Activated CD4-positive, alpha-beta T cell treated with anti-CD3 and anti-CD28 coated beads, Interleukin-2, amount 50 U/mL, for 1 hour (primary cell): Measurements from ENCODE around the gene CORO2B.

Source experiments
- DNase-seq: peaks from one replicate; pipeline ENCODE4 v3.0.0-alpha.2; 2020

CORO2B gene

GRCh38 chr15:68610825-68611224, 32.0 kb downstream of the CORO2B start:
- DNase-seq = no peak

- no peak for DNase-seq
Measured at GRCh38 chr15:68612503-68612902, 33.7 kb downstream of the CORO2B start.

DNA sequence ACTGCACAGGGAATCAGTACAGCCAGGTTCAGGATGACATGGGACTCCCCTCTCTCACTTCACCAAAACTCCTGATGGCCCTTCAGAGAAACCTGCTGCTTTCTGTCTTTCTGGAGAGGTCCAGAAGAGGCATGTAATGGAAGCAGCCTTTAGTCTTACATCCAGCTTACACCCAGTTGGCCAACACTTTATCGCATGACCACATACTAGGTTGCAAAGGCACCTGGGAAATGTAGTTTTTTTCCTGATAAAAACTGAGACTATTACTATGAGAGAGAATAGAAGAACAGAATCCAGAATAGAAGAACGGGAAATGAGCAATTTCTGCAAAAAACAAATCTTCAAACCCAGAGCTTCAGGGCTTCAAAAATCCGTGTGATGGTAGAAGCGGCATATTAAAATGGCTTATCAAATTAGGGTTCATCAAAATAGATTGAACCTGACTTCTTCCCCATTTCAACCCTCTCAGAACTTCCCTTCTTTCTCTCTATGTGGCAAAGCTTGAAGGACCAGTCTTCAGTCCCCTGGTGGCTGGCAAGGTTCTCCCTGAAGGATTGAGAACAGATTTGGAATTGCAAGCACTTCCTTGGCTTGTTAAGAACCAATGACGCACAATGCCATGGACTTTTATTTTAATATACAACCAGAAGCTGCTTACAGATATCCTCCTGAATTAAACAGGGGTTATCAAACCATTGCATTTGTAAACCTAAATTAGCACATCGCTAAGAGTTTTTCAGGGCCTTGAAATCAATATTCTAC, 34.4 kb downstream of the CORO2B start:
- no peak for DNase-seq

DNA sequence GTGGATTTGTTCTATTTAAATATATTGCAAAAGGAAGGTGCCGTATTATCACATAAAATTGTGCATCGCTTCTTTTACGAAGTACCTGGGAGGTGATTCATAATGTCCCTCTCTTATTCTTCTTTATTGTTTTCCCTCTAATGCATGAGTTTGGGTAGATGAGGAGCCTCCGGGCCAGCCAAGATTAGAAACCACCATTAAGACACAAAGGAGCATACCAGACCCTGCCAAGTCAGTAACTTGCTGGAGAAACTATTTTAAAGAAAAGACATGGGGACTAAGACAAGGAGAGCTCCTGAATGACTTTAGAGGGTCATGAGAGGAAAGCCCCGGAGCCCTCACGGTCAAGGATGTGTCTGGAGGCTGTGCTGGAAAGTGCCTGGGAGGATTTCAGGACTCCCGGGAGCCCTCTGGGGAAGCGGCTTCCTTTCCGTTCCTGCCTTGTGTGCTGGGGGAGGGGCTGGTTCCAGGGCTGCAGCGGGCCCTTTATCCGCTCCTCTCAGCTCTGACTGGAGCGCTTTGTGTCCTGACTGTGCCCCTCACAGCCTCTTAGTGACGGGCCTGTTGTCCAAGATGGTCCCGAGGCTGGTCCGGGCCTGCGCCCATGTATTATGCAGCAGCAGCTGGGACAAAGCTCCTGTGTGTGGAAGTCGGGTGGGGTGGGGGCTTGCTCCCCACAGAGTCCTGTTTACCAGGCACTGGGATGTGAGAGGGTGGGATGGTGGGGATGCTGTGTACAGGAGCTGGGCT, 35.7 kb downstream of the CORO2B start:
- no peak for DNase-seq

DNA sequence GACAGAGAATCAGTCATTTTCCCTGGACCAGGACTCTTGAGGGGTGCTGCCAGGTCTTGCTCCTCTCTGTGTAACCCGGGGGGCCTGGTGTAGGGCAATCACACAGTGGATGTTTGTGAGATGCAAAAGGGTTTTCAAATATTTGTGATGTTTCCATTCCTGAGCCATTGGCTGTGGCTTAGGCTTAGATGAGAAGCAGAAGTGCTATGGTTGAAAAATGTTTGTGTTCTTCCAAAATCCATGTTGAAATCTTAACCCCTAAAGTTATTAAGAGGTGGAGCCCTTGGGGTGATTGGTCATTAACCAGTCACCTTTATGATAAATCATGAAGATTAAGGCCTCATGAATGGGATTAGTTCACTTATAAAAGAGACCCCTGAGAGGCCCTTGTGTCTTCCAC, 36.5 kb downstream of the CORO2B start:
- no peak for DNase-seq

DNA sequence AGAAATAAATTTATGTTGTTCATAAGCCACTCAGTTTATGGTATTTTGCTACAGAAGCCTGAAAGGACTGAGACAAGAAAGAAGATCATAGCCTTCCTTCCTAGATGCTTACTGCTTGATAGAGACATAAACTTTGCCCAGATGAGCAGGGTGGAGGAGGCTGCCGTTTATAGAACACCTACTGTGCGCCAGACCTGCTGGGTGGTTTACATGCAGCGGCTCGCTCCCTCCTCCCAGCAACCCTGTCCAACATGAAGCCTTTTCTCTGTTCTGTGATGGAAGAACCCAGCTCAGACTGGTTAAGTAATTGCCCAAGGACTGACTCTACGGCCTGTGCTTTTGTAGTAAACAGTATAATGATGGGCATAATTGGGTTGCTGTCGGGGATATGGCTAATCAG, 37.0 kb downstream of the CORO2B start:
- no peak for DNase-seq

DNA sequence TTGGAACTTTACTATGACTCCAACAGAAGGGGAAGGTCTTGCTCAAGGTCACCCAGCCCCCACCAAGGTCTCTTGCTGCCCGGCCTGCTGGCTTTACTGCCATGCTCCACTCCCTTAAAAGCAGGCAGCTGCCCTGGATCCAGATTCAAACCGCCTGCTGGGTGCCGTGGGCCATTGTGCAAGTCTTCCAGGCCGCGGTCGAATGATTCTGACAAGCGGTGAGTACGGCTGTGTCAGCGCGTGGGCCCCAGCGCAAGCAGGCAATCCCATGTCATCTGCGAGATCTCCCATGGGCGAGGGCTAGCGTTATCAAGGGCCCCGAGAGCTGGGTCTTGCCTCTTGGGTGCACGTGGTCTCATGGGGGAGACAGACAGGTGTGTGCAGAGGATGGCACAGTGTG, 37.6 kb downstream of the CORO2B start:
- no peak for DNase-seq

GRCh38 chr15:68617001-68617400, 38.2 kb downstream of the CORO2B start:
- DNase-seq = no peak

- DNase-seq = no peak
Measured at GRCh38 chr15:68617777-68618176, 39.0 kb downstream of the CORO2B start.

DNA sequence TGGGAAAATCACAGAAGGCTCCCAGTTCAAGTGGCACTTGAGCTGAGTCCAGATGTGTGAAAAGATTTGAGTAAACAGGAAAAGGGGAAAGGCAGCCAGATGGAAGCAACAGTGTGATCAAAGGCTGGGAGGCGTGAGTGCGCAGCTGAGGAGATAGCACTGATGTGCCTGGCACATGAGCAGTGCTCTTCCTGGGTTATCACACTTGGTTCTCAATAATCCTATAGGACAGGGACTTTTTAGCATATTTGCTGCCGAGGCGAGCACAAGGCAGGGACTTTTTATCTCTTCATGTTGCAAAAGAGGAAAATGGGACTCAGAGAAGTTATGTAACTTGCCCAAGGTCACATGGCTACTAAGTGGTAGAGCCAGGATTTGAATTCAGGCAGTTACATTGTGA, 39.6 kb downstream of the CORO2B start:
- DNase-seq = no peak

DNA sequence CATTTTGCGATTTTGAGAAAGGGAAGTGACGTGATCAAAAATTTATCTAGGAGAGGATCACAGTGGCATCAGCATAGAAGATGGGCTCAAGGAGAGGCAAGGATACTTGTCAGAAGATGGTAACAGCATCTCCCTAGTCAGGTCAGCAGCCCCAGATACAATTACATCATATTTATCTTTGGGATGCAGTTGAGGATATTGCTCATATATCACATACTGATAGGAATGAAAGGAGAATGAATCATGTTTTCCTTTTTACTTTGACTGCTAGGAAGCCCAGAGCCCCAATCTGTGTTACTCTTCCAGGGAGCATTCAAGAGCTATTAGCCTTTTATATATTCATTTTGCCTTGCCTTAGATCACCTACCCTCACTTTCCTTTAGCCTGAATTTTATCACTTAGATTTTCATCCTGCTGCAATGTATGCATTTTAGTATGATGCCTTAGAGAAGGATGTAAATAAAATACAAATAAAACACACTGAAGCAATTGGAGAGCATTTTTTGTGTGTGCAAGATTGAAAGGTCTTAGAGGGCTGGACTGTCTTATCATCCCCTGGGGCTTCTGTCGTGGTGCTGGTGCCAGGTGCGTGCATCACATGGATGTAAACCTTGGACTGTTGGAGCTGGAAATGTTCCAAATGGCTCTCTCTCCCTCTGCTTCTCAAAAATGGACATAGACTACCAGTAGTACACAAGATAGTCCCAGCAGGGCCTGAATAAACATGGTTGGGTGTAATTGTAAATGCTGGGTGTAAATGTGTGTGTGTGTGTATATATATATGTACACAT, 40.3 kb downstream of the CORO2B start:
- no peak for DNase-seq

- no peak for DNase-seq
Measured at GRCh38 chr15:68620721-68621527, 42.1 kb downstream of the CORO2B start.

DNA sequence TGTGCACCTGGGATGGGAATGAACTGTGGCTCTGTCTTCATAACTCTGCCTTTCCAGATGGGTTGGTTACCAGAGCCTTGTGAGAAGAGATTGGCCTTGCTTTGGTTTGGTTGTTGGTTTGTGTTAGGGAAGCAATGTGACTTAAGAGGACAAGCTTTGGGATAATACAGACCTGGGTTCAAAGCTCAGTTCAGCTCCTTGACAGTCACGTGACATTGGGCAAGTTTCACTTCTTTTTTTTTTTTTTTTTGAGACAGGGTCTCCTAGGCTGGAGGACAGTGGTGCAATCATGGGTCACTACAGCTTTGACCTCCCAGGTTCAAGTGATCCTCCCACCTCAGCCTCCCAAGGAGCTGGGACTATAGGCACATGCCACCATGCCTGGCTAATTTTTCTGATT, 42.7 kb downstream of the CORO2B start:
- no peak for DNase-seq

DNA sequence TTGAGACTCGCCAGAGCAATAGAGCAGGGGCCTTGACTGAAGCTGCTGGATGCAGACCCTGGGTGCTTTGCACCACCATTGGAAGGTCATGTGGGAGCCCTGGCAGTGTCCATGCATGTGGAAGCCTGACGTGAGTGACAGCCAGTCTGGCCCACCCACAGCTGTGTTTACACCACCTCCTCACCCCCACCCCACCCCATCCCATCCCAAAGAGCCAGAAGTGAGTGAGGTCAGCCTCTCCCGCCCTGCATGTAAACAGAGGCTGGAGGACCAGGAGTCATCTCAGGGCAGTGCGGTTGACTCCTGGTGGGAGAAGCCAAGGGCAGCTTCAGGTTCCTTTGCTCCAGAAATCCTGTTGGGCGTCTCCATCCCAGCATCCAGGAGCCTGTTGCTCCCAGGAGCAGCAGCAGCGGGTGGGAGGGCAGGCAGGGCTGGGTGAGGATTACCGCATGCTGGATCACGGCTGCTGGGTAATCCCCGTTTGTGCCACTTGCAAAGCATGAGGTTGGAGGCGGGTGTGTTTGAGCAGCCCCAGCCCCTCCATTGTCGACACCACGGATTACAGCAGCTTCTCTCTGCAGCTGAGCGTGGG, 44.6 kb downstream of the CORO2B start:
- no peak for DNase-seq

DNA sequence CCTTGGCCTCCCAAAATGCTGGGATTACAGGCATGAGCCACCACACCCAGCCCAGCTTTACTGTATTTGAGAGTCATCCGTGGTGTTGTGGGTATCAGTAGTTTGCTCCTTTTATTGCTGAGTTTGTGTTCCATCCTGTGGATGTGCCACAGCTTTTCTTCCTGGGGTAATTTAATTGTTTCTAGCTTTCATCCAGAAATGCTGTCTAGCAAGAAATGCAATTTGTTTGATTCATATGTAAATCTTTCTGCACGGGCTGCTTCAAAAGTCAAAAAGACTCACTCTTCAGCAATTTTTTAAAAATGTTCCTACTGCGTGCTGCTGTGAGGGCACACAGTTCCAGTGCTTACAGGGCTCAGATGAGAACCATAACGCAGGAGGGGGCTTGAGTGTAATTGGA, 47.1 kb downstream of the CORO2B start:
- DNase-seq = no peak

- DNase-seq = no peak
Measured at GRCh38 chr15:68626283-68626682, 47.5 kb downstream of the CORO2B start.

GRCh38 chr15:68626739-68627138, 47.9 kb downstream of the CORO2B start:
- no peak for DNase-seq

GRCh38 chr15:68627476-68627875, 48.7 kb downstream of the CORO2B start:
- DNase-seq = no peak

DNA sequence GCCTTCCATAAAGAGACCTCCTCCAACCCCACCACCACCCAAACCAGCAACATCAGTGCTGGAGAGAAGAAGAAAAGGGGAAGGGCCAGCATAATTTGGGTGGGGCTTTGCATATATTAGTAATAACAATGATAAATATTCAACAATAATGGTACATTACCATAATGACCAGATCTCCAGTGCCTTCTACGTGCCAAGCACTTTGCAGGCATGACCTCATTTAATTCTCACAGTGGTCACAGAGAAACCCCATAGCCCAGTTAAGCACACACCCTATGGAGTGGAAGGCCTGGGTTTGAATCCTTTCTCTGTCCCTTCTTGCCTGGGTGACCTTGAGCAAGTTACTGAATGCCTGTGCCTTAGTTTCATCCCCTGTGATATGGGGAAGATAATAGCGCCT, 49.2 kb downstream of the CORO2B start:
- DNase-seq = no peak

DNA sequence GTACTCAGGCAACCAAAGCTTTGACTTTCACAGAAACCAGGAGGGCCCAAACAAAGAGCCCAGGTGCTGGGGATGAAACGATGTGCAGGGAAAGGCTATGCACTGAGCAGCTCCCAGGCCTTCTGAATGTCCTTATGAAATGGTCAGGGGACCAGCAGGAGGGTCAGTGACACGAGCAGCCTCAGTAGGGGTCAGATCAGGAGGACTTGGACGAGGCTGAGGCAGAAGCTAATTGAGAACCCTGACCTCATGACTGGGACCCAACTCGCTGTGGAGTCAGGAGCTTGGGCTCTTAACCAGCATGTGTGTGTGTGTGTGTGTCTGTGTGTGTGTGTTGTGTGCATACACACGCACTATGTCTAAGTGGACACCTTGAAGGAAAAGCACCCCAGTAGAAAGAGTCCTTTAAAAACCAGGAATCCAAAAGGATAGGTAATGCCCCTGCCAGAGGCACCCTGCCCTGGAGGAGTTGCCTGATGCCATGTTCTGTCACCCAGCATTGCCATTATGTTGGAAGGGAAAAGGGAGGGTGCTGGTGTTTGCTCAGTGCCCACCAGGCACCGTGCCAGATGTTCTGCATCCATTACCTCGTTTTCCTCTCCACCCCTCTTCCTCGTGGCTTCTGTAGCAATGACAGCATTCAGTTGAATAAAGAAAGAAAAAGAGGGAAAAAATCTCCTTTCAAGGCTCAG, 50.9 kb downstream of the CORO2B start:
- no peak for DNase-seq

GRCh38 chr15:68630211-68630555, 51.4 kb downstream of the CORO2B start:
- DNase-seq = no peak

GRCh38 chr15:68630836-68631235, 52.0 kb downstream of the CORO2B start:
- DNase-seq = no peak
